Suppressor macrophage (primary cell): ENCODE results near the gene COQ7.

ENCODE experiments used
- DNase-seq, 4 experiments: peaks; one replicate each; pipeline ENCODE4 v3.0.0-alpha.2; 2020 to 2022

Gene COQ7

DNA sequence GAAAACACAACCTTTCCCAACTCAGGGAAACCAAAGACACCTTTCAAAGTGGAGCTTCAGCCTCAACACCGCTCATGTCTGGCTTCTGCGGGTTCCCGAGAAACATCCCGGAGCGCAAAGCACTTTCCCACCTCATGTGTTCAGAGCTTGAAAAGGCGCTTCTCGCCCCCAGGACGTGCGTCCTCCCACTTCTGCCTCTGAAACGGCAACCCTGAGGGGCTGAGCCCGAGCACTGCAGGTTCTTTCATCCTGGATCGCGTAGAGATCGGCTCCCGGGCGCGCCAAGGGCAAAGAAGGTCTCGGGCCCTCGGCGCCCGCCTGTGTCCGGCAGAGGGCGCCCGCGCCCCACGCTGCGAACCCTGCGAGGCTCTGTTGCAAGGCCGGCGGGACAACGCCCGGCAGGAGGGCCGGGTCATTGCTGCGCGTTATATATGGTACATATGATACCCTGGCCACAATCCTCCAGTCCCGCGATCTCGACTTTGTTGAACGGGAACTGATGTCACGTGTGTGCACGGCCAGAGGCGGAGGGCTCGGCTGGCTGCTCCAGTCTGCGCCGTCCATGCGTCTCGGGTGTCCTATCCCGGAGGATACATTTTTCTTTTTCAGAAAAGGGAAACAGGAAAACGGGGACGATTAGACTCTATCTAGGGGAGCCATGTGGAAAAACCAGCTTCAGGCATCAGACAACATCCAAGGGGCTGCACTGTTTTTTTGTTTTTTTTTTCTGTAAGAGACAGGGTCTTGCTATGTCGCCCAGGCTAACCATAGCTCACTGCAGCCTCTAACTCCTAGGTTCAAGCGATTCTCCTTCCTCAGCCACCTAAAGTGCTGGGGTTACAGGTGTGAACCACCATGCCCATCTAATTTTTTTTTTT, 19.1 kb downstream of the COQ7 start:
- DNase-seq, result peak; percentile 96 to 97 (median 97)

DNA sequence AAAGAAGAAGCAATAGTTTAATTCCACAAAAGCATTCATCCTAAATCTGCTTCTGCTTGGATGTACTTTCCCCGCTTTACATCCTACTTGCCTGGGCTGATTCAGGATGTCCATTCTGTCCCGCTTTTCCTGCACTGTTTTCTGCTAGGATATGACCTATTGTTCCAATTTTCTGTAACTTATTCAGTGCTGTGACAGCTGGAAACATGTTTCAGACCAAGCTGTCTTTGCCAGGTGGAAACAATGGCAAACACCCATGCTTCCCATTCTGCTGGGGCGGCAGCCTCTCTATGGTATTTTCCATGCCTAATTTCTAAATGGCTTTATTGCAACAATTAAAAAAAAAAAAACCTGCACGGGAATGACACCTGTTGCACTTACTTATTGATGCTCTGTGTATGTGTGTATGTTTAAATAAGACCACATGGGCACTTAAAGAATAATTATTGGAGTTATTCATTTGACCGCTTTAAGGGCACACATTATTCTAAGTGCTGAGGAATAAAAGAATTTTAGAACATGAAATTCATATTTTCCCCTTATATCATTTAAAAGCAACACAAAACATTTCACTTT, 21.0 kb downstream of the COQ7 start:
- no peak for DNase-seq

- no peak for DNase-seq
Measured at GRCh38 chr16:19089410-19089955, 22.1 kb downstream of the COQ7 start.

GRCh38 chr16:19090916-19091315, 23.5 kb downstream of the COQ7 start:
- DNase-seq, result no peak

GRCh38 chr16:19092653-19093410, 25.4 kb downstream of the COQ7 start:
- DNase-seq, result no peak

DNA sequence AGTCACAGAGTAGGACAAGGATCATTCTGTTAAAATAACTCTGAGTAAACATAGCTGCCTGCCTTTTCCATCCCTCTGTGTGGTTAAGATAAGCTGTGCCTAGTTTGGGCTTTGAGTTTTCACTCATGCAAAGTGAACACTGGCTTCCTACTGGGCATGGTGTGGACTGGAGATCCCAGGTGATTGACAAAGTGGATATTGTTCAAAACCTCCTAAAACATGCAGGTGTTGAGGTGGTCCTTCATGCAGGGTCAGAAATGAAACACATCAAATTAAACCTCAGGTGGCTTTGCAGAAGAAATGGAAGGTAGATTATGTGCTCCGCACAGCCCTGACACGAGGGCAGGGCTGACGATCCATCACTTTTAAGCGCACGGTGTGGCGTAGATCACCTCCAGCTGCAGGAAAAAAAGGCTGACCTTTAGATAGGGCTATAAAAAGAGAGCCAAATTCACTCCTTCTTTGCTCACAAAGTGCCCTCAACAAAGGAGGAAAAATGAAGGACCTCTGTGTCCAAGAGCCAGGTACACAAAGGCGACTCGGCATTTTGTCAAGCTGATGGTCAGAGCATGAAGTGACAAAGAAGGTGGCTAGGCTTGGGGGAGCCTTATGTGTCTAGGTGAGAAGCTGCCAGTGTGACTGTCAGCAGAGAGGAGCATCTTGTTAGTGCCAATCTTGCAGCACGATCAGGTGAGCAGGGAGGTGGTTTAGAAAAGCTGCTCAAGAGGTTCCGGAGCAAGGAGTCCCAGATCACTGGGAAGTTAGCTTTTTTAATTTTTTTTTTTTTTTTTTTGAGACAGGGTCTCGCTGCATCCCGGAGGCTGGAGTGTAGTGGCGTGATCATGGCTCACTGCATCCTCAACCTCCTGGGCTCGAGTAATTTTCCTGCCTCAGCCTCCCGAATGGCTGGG, 26.5 kb downstream of the COQ7 start:
- no peak for DNase-seq

DNA sequence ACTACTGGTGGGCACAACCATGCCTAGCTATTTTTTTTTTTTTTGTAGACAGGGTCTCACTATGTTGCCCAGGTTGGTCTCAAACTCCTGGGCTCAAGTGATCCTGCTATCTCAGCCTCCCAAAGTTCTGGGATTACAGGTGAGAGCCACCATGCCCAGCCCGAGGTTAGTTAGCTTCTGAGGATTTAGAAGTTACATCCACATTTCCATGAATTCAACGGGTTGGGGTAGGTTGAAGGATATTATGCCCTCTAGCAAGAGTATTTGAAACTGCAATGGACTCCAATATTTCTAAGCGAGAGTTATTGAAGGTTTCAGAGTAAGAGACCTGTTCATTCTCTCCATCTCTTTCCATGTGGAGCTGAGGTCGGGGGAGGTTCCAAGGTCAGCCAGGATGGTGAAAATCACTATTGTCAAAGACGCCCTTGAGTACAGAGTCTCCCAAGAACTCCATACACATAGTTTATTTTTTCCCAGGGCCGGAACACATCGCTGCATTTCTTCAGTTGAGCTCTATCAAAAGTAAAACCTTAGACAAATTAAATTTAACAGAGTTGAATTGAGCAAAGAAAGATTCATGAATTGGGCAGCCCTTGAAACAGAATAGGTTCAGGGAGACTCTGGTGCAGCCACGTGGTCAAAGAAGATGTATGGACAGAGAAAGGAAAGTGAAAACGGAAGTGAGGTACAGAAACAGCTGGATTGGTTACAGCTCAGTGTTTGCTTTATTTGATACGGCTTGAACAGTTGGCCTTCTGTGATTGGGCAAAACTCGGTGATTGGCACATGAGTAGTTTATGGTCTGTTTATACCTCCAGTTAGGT, 27.3 kb downstream of the COQ7 start:
- peak in 3 of 4 experiments; percentile 26 to 54 (median 28) for DNase-seq

DNA sequence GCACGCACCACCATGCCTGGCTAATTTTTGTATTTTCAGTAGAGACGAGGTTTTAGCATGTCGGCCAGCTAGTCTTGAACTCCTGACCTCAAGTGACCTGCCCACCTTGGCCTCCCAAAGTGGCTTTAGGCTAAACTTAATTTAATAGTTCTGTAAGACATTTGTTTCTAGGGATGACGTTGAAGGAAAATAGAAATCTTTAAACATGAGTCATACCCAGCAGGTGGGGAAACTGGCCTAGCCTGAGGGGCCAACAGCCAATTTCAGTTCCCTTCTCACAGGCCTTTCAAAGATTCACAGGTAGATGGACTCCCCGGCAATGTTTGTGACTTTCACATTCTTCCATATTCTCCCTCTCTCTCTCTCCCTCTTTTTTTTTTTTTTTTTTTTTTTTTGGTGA, 28.2 kb downstream of the COQ7 start:
- no peak for DNase-seq

- DNase-seq, result no peak
Measured at GRCh38 chr16:19098173-19098572, 30.8 kb downstream of the COQ7 start.

DNA sequence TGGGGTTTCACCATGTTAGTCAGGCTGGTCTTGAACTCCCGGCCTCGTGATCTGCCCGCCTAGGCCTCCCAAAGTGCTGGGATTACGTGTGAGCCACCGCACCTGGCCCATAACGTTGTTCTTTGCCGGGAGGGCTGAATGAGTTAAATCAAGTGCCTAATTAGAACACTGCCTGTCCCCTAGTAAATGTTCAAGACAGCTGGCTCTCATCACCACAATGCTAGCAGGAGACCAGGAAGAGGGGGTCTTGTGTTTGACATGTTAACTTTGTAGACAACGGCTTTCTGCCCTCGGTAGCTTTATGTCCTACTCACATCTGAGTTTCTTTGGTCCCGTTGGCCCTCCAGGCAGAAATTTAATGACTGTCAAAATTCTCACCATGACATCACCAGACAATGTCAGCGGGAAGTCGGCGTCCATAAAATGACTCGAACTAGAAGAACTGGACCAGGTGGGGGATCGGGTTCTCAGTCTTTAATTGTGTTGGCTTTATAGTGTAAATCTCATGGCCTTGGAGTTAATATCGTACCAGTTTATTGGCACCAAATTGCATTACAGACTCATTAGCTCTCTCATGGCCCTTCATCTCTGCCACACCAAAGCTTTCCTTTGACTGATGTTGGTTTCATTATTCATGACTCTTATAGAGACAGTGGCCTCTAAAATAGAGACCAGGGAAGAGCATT, 34.9 kb downstream of the COQ7 start:
- DNase-seq, result no peak

DNA sequence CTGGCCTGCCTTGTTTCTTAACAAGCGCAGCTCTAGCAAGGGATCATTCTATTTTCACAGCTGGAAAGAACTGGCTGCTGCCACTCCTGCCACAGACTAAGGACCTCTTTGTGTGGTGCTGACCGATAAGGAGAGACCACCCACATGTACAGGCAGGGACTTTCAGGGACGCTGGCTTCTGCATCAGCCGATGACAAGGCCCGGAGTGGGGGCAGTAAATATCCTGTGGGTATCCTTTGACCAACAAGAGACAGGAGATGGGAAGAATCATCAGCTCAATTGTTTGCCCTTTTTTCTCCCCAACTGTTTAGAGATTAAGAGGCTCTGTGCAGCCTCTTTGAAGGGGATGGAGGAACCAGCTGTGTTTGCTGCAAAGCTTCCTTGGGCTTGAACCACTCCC, 37.2 kb downstream of the COQ7 start:
- DNase-seq, result no peak

DNA sequence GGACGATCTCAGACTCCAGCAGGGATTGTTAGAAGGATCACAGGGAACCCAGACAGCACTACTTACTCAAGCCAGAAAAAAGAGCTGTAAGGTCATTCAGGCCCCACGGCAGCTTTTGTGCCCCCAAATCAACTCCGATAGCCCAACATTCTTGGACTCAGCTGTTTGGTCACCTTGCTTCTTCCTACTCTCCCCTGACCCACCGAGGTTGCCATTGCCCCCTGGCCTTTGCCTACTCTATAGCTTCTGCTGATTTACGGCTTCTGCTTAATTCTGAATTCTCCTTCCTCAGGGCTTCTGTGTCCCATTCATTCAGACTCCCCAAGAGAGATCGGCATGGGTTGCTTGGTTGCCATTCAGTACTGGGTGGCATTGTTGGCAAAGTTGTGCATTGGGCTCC, 37.7 kb downstream of the COQ7 start:
- DNase-seq, result no peak

GRCh38 chr16:19105891-19106624, 38.6 kb downstream of the COQ7 start:
- peak in 3 of 4 experiments; percentile 32 to 58 (median 57) for DNase-seq

DNA sequence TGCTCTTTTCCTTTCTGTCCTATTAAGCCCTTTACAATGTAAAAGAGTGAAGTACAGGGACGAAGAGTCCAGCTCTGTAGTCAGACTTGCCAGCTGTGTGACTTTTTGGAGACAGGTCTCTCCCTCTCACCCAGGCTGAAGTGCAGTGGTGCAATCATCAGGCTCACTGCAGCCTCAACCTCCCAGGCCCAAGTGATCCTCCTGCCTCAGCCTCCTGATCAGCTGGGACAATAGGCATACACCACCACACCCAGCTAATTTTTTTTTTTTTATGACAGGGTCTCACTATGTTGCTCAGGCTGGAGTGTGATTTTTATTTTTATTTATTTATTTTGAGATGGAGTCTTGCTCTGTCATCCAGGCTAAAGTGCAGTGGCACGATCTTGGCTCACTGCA, 39.2 kb downstream of the COQ7 start:
- no peak for DNase-seq

- no peak for DNase-seq
Measured at GRCh38 chr16:19108409-19109287, 41.2 kb downstream of the COQ7 start.

- DNase-seq, result no peak
Measured at GRCh38 chr16:19109288-19109664, 41.9 kb downstream of the COQ7 start.

DNA sequence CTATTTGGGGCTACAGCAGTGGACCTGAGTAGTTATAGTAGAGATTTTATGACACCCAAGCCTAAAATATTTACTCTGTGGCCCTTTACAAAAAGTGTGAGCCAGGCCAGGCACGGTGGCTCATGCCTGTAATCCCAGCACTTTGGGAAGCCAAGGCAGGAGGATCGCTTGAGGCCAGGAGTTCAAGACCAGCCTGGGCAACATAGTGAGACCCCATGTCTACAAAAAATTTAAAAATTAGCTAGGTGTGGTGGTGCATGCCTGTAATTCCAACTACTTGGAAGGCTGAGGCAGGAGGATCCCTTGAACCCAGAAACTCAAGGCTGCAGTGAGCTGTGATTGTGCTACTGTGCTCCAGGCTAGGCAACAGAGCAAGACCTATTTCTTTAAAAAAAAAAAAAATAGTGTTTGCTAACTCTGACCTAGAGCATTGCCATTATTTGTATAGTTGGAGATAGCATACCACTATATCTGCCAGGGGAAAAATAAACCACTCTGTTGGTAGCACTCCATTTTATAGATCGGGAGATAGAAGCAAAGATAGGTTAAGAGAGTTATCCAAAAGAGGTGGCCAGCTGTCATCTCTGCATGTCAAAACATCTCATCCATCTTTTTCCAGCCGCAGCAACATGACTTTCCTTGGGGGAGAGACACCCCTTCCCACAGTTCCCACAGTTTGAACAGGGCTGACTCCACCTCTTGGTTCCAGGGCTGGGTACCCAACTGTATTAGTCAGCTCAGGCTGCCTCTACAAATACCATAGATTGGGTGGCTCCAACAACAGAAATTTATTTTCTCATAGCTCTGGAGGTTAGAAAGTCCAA, 43.3 kb downstream of the COQ7 start:
- no peak for DNase-seq

DNA sequence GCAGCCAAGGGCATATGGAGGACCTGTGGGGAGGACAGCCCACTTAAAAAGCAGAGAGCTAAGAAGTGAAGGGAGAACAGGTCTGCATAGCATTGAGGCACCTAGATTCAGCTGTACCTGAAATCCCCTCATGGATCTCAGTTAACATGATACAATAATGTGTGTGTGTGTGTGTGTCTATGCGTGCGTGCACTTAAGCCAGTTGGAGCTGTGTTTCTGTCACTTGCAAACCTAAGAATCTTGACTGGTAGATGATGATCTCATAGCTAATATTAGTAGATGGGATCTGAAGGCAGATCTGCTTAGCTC, 44.6 kb downstream of the COQ7 start:
- DNase-seq, result no peak
